ENCODE data around the gene COLEC12. TPM values are rescaled to one million over a fixed set of nuclear protein-coding genes. Genes with fewer than 3 reads are reported as not detected.

COLEC12 gene
- total RNA-seq, 1 experiment from 2014 or later: 0.03 TPM

- DNase-seq (ENCODE audit: low read depth, low spot score) (no peak), ATAC-seq (no peak)
- Histone ChIP-seq H3K27me3 (ENCODE audit: control insufficient read depth, insufficient read depth, low read length) (no peaks in the 10 kb centered on the region; the same call in 1 of the 2 replicates), H3K27ac (ENCODE audit: low read length) (no peak overlapping the region), H3K4me3 (ENCODE audit: low read depth in 2 of 2, low read length in 2 of 2) (no peak overlapping the region), H3K36me3 (ENCODE audit: control insufficient read depth, insufficient read depth, low read length) (no peaks in the 10 kb centered on the region), H3K4me1 (ENCODE audit: control insufficient read depth, insufficient read depth, low read length) (no peaks in the 10 kb centered on the region), H3K9me3 (ENCODE audit: control insufficient read depth, insufficient read depth, low read depth, low read length) (no peaks in the 10 kb centered on the region)
- ChIA-PET POLR2A (no interaction called here), CTCF (no interaction called here)
- TF ChIP-seq POLR2AphosphoS5 (IDR thresholded peaks at IDR 0.05; ENCODE audit: low read depth, low read length) (no peak), SIN3A (IDR thresholded peaks at IDR 0.05; ENCODE audit: borderline replicate concordance, insufficient read depth, low read depth, low read length) (no peak), REST (IDR thresholded peaks at IDR 0.05; ENCODE audit: insufficient read depth in 1 of 2, low read depth in 2 of 2, low read length in 1 of 2) (no peak), CTCF (IDR thresholded peaks at IDR 0.05) (no peak), TCF7L2 (IDR thresholded peaks at IDR 0.05; ENCODE audit: low read depth, low read length) (no peak)
- intact Hi-C loops (cut with micrococcal nuclease; ENCODE audit: unreplicated experiment): no loop called here
- in situ Hi-C loops (cut with HindIII; ENCODE audit: low pct_unique_long_range_greater_than_20kb, low sequenced_read_pairs): no loop called here
- no TSS peak for BruUV-seq (replicated peaks)
These were observed 225.0 kb downstream of the COLEC12 start for GRCh38 chr18:275486-275885.

- Histone ChIP-seq H3K9me3 (ENCODE audit: control insufficient read depth, insufficient read depth, low read depth, low read length) (no peaks in the 10 kb centered on the region), H3K36me3 (ENCODE audit: control insufficient read depth, insufficient read depth, low read length) (no peaks in the 10 kb centered on the region), H3K27me3 (ENCODE audit: control insufficient read depth, insufficient read depth, low read length) (no peaks in the 10 kb centered on the region; the same call in 1 of the 2 replicates), H3K4me3 (ENCODE audit: low read depth in 2 of 2, low read length in 2 of 2) (no peak overlapping the region), H3K27ac (ENCODE audit: low read length) (no peak overlapping the region), H3K4me1 (ENCODE audit: control insufficient read depth, insufficient read depth, low read length) (no peaks in the 10 kb centered on the region)
- ChIA-PET POLR2A (no interaction called here), CTCF (no interaction called here)
- DNase-seq (ENCODE audit: low read depth, low spot score) (no peak), ATAC-seq (no peak)
- TF ChIP-seq POLR2AphosphoS5 (IDR thresholded peaks at IDR 0.05; ENCODE audit: low read depth, low read length): no peak
- no peak for TF ChIP-seq TCF7L2 (IDR thresholded peaks at IDR 0.05; ENCODE audit: low read depth, low read length)
- TF ChIP-seq CTCF (IDR thresholded peaks at IDR 0.05): no peak
- TF ChIP-seq SIN3A (IDR thresholded peaks at IDR 0.05; ENCODE audit: borderline replicate concordance, insufficient read depth, low read depth, low read length): no peak
- no peak for TF ChIP-seq REST (IDR thresholded peaks at IDR 0.05; ENCODE audit: insufficient read depth in 1 of 2, low read depth in 2 of 2, low read length in 1 of 2)
- BruUV-seq (replicated peaks): no TSS peak
- intact Hi-C loops (cut with micrococcal nuclease; ENCODE audit: unreplicated experiment): no loop called here
- in situ Hi-C loops (cut with HindIII; ENCODE audit: low pct_unique_long_range_greater_than_20kb, low sequenced_read_pairs): no loop called here
These were observed 226.2 kb downstream of the COLEC12 start for GRCh38 chr18:274313-274712.

All from Panc1 (cell line).